Parathyroid adenoma (tissue), 2 donors: Measurements from ENCODE around the gene KIRREL3.

Experiments used
- H2AFZ ChIP-seq: fragments of 300-600 bp; sonication (generic); one replicate; pipeline ENCODE4 v1.7.0; 2017; ENCODE audit warnings: antibody characterized with exemption, mild to moderate bottlenecking
- H3K27ac ChIP-seq: fragments of 300-600 bp; sonication (generic); one replicate; pipeline ENCODE4 v1.7.0; 2017
- H3K27me3 ChIP-seq: fragments of 300-600 bp; sonication (generic); one replicate; pipeline ENCODE4 v1.7.0; 2017; ENCODE audit warnings: low read length; ENCODE audit not compliant: control insufficient read depth, insufficient read depth
- H3K36me3 ChIP-seq: fragments of 300-600 bp; sonication (generic); one replicate; pipeline ENCODE4 v1.7.0; 2017; ENCODE audit warnings: low read length; ENCODE audit not compliant: control insufficient read depth, insufficient read depth
- H3K4me1 ChIP-seq: fragments of 300-600 bp; sonication (generic); one replicate; pipeline ENCODE4 v1.7.0; 2017; ENCODE audit warnings: control low read depth
- H3K4me2 ChIP-seq: fragments of 300-600 bp; sonication (generic); one replicate; pipeline ENCODE4 v1.7.0; 2017; ENCODE audit warnings: low read length
- H3K4me3 ChIP-seq: fragments of 300-600 bp; sonication (generic); one replicate; pipeline ENCODE4 v1.7.0; 2017; ENCODE audit warnings: low read depth, low read length
- H3K79me2 ChIP-seq: fragments of 300-600 bp; sonication (generic); one replicate; pipeline ENCODE4 v1.7.0; 2017; ENCODE audit warnings: control low read depth
- H3K9ac ChIP-seq: fragments of 300-600 bp; sonication (generic); one replicate; pipeline ENCODE4 v1.7.0; 2017; ENCODE audit warnings: mild to moderate bottlenecking
- H3K9me3 ChIP-seq: fragments of 300-600 bp; sonication (generic); one replicate; pipeline ENCODE4 v1.7.0; 2017; ENCODE audit warnings: low read length; ENCODE audit not compliant: control insufficient read depth
- TF ChIP-seq, protein P1 (sequence below): fragments of 300-600 bp; sonication (generic); IDR thresholded peaks from one replicate; pipeline ENCODE4 v1.7.0; 2017; ENCODE audit warnings: antibody characterized with exemption, mild to moderate bottlenecking
- donor health status: primary hyperparathyroidism.

The KIRREL3 gene

DNA sequence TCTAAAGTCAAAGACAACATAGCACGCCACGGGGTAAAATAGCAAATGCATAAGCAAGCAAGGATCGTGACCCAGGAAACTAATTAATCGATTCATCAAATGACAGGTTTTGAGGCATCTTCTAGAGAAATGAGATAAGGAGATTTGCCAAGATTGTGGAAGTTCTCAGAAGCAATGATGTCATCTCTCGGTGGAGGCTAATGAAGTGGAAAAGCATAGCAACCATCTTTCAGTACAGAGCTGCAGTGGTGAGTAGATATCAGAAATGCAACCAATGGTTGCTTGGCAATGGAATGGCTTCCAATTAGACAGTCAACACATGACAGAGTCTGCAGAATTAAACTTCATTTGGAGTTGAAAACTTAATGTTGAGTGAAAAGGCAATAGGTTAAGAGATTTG is 116.0 kb downstream of the KIRREL3 start:
- TF ChIP-seq, protein P1, sequence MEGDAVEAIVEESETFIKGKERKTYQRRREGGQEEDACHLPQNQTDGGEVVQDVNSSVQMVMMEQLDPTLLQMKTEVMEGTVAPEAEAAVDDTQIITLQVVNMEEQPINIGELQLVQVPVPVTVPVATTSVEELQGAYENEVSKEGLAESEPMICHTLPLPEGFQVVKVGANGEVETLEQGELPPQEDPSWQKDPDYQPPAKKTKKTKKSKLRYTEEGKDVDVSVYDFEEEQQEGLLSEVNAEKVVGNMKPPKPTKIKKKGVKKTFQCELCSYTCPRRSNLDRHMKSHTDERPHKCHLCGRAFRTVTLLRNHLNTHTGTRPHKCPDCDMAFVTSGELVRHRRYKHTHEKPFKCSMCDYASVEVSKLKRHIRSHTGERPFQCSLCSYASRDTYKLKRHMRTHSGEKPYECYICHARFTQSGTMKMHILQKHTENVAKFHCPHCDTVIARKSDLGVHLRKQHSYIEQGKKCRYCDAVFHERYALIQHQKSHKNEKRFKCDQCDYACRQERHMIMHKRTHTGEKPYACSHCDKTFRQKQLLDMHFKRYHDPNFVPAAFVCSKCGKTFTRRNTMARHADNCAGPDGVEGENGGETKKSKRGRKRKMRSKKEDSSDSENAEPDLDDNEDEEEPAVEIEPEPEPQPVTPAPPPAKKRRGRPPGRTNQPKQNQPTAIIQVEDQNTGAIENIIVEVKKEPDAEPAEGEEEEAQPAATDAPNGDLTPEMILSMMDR, result no peak
- no peaks in the 10 kb centered on the region for H3K36me3 ChIP-seq

DNA sequence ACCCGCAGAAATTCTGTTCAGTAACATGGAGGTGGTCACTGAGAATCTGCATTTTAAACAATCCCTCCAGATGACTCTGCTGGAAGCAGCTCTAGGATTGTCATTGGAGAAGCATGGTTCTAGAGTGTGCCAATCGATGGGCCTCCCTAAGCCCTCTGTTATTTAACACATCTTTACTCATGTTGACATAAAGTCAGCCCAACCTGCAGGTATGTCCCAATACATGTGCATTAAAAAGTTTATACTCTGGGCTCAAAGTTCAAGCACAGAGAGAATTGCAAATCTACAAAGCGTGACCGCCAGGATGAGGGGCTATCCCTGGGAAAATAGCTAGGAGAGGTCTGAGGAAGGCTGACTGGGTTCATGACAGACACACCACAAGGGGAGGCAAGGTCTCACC is 116.4 kb downstream of the KIRREL3 start:
- no peak overlapping the region for H3K4me3 ChIP-seq
- no peaks in the 10 kb centered on the region for H3K4me1 ChIP-seq
- H2AFZ ChIP-seq, result no peak overlapping the region
- H3K27me3 ChIP-seq, result no peaks in the 10 kb centered on the region
- no peaks in the 10 kb centered on the region for H3K79me2 ChIP-seq
- no peak overlapping the region for H3K27ac ChIP-seq
- no peak overlapping the region for H3K9ac ChIP-seq
- H3K36me3 ChIP-seq, result no peaks in the 10 kb centered on the region
- H3K9me3 ChIP-seq, result no peaks in the 10 kb centered on the region
- TF ChIP-seq, protein P1, result no peak
- no peak overlapping the region for H3K4me2 ChIP-seq

More for the DNA sequence above, 116.0 kb downstream of the KIRREL3 start:
- Histone ChIP-seq H3K9me3 (no peaks in the 10 kb centered on the region), H3K27ac (no peak overlapping the region), H3K4me2 (no peak overlapping the region), H2AFZ (no peak overlapping the region), H3K9ac (no peak overlapping the region), H3K79me2 (no peaks in the 10 kb centered on the region), H3K4me1 (no peaks in the 10 kb centered on the region), H3K27me3 (no peaks in the 10 kb centered on the region), H3K4me3 (no peak overlapping the region)

DNA sequence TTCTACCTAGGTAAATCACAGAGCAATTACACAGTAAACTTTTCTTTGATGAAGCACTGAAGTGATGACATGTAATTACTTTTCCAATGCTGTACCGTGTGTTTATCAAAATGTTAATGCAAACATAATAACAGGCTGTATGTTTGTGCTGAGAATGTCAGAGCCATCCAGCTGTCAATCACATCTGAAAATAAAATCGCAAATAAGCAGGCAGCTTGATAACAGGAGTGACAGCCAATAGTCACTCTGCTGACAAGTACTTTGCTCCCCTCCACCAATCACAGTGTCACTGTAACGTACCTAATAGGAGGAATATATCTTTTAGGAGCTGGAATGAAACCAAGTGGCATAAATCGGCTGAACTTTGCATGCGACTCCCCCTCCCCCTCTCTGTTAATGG is 119.7 kb downstream of the KIRREL3 start:
- no peaks in the 10 kb centered on the region for H3K36me3 ChIP-seq
- no peaks in the 10 kb centered on the region for H3K4me1 ChIP-seq
- no peak overlapping the region for H3K4me2 ChIP-seq
- H2AFZ ChIP-seq, result no peak overlapping the region
- H3K4me3 ChIP-seq, result no peak overlapping the region
- TF ChIP-seq, protein P1, result no peak
- no peak overlapping the region for H3K9ac ChIP-seq
- H3K9me3 ChIP-seq, result no peaks in the 10 kb centered on the region
- H3K79me2 ChIP-seq, result no peaks in the 10 kb centered on the region
- H3K27me3 ChIP-seq, result no peaks in the 10 kb centered on the region
- no peak overlapping the region for H3K27ac ChIP-seq

DNA sequence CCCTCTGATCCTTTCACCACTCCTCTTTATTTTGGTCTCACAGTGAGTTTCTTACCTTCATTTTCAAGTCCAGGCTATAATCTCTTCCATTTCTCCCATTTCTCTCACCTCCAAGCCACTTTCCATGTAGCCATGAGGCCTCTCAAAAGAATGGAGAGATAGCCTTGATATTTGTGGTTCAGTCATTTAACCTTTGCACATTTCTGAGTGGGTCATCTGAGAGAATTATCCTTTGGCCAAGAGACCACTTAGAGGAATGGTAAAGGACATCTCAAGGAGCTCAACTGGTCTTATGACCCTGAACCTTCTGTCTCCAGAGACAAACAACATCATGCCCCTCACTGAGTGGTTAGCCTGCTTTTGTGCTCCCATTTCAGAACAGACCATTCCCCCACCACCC is 121.1 kb downstream of the KIRREL3 start:
- no peaks in the 10 kb centered on the region for H3K27me3 ChIP-seq
- H2AFZ ChIP-seq, result no peak overlapping the region
- H3K9me3 ChIP-seq, result no peaks in the 10 kb centered on the region
- H3K27ac ChIP-seq, result no peak overlapping the region
- H3K4me2 ChIP-seq, result no peak overlapping the region
- no peaks in the 10 kb centered on the region for H3K79me2 ChIP-seq
- H3K9ac ChIP-seq, result no peak overlapping the region
- TF ChIP-seq, protein P1, result no peak
- H3K4me1 ChIP-seq, result no peaks in the 10 kb centered on the region
- no peak overlapping the region for H3K4me3 ChIP-seq
- no peaks in the 10 kb centered on the region for H3K36me3 ChIP-seq

DNA sequence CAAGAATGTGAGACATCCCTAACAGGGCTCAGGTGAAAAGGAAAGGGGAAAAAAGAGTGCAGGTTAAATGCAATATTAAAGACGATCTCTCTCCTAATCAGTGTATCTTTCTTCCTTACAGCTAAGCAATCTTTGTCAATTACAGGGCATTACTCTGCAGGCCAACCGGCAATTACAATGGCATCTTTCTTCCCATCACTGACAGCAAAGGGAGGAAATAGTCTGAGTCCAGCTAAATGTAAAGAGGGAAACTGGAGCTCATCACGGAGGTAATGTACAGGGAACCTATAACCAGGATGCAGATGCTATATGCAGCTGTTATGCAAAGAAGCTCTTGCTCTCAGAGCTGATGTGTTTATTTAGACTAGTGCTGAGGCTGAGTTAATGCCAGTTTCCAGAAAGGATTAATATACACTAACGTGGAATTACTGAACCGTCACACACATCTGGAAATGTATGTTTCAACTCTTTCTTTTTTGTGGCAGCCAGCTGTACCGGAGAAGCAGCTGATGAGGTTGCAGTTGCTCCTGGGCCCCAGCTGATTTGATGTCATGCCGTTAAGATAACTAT is 121.6 kb downstream of the KIRREL3 start:
- Histone ChIP-seq H3K9ac (no peak overlapping the region), H3K27ac (no peak overlapping the region), H3K79me2 (no peaks in the 10 kb centered on the region), H3K27me3 (no peaks in the 10 kb centered on the region), H3K4me2 (no peak overlapping the region), H3K4me3 (no peak overlapping the region), H3K4me1 (no peaks in the 10 kb centered on the region), H3K36me3 (no peaks in the 10 kb centered on the region), H3K9me3 (no peaks in the 10 kb centered on the region), H2AFZ (no peak overlapping the region)
- TF ChIP-seq, protein P1, result no peak
